ENCODE data around the gene OR6C76.

- TF ChIP-seq CTCF (IDR thresholded peaks at IDR 0.05) = no peak
- no peak for TF ChIP-seq POLR2A (IDR thresholded peaks at IDR 0.05)
Measured at GRCh38 chr12:55407866-55408265, 18.2 kb upstream of the OR6C76 start.
